WI38 (cell line): Measurements from ENCODE around the gene ZNF99.
"Not testable (repeated sequence)": the region's sequence is repeated elsewhere in the genome, so short reads cannot be mapped to it uniquely, and the experiment has no call there.

Source experiments
- H3K4me3 ChIP-seq: 2 replicates; pipeline ENCODE4 v1.5.1; 2011; ENCODE audit warnings: low read depth, mild to moderate bottlenecking, control low read depth, low read length
- TF ChIP-seq, protein P1 (sequence below): IDR thresholded peaks from 2 replicates; pipeline ENCODE4 v1.5.1; 2012; ENCODE audit warnings: low read depth, mild to moderate bottlenecking, control low read depth, low read length

ZNF99 gene

DNA sequence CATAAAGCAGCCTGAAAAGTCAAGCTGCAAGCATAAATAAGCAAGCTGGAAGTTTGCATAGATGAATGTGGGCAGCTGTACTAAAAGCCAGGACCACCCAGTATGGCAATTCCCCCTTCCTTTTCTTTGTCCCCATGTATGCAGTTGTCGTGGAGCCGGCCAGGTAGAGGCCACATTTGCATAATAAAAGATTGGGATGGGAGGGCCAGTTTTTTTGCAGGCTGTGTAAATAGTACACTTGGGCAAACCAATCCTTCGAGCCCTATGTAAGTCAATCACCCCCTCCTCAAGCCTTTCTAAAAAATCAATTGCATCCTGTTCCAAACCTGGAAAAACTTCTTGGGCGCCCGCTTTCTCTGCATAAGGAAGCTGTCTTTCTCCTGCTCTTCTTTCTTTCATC, 13.1 kb upstream of the ZNF99 start:
- TF ChIP-seq, protein P1, sequence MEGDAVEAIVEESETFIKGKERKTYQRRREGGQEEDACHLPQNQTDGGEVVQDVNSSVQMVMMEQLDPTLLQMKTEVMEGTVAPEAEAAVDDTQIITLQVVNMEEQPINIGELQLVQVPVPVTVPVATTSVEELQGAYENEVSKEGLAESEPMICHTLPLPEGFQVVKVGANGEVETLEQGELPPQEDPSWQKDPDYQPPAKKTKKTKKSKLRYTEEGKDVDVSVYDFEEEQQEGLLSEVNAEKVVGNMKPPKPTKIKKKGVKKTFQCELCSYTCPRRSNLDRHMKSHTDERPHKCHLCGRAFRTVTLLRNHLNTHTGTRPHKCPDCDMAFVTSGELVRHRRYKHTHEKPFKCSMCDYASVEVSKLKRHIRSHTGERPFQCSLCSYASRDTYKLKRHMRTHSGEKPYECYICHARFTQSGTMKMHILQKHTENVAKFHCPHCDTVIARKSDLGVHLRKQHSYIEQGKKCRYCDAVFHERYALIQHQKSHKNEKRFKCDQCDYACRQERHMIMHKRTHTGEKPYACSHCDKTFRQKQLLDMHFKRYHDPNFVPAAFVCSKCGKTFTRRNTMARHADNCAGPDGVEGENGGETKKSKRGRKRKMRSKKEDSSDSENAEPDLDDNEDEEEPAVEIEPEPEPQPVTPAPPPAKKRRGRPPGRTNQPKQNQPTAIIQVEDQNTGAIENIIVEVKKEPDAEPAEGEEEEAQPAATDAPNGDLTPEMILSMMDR = no peak
- H3K4me3 ChIP-seq = no peak overlapping the region

DNA sequence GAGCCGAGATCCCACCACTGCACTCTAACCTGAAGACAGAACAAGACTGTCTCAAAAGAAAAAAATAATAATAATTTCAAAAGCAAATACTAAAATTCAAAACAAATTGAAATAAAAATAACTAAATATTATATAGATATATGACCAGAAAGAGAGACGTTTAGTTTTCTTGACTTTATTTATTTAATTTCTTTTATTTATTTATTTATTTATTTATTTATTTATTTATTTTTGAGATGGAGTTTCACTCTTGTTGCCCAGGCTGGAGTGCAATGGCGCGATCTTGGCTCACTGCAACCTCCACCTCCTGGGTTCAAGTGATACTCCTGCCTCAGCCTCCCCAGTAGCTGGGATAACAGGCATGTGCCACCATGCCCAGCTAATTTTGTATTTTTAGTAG, 8.9 kb upstream of the ZNF99 start:
- H3K4me3 ChIP-seq = not testable (repeated sequence)

DNA sequence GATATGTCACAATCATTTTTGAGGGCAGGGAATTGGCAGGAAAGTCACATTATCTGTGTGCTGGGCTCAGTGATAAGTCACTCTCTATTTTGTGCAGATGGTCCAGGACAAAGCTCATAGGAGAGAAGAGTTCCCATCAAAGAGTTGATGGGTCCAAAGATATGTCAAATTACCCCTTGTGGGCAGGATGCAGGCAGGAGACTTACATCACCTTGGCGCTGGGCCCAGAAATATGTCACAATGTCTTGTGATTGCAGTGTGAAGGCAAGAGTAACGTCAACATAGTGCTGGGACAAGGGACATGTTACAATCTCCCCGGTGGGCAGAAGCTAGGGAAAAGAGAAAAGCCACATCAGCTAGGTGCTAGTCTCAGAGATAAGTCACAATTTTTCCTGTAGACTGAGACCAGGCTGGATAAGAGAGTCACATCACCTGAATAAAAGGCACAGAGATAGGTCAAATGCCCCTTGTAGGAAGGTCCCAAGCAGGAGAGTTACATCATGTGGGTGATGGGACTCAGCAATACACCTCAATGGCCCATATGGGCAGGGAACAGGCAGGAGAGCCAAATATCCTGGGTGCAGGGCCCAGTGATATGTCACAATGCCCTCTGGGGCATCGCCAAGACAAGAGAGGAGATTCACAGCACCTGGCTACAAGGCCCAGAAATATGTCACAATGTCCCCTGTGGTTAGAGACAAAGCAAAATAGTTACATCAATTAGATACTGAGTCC, 47.9 kb downstream of the ZNF99 start:
- no peak overlapping the region for H3K4me3 ChIP-seq
- TF ChIP-seq, protein P1 = no peak

DNA sequence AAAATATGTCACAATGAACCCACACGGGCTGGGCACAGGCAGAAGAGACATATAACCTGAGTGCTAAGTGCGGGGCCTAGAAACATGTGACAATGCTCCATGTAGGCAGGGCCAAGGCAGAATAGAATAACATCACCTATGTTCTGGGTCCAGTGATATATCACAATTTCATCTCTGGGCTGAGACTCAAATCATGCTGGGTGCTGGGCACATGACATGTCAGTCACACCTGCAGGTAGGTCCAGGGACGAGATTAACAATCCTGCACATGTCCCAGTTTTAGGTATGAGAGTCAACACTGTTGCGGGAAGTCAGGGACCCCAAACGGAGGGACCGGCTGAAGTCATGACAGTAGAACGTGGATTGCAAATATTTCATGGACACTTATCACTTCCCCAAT, 50.3 kb downstream of the ZNF99 start:
- H3K4me3 ChIP-seq = no peak overlapping the region

DNA sequence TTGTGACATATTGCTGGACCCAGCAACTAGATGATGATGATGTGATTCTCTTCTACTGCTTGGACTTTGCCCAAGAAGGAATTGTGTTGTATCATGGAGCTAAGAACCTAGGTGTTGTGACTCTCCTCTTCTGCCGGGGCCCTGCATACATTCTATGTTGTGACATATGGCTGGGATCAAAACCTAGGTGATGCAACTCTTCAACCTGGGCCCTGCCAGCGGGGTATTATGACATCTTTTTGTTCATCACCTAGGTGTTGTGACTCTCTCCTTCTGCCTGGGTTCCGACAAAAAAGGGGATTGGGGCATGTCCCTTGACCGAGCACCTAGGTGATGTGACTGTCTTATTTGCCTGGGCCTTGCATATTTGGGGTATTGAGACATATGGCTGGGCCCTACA, 55.7 kb downstream of the ZNF99 start:
- not testable (repeated sequence) for H3K4me3 ChIP-seq

More for the DNA sequence above, 50.3 kb downstream of the ZNF99 start:
- TF ChIP-seq, protein P1 = no peak

DNA sequence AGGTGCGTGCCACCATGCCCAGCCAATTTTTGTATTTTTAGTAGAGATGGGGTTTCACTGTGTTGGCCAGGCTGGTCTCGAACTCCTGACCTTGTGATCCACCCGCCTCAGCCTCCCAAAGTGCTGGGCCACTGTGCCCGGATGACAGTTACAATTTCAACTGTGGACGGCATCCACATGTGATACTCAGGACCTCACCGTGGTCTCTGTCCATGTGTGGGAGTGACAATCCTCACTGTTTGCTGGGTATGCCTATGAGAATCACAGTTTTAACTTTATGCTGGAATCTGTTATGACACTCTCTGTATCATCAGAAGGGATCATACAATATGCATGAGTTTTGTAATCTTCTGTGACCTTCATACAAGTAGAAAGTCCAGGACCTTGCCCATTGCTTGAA, 62.4 kb downstream of the ZNF99 start:
- not testable (repeated sequence) for H3K4me3 ChIP-seq

DNA sequence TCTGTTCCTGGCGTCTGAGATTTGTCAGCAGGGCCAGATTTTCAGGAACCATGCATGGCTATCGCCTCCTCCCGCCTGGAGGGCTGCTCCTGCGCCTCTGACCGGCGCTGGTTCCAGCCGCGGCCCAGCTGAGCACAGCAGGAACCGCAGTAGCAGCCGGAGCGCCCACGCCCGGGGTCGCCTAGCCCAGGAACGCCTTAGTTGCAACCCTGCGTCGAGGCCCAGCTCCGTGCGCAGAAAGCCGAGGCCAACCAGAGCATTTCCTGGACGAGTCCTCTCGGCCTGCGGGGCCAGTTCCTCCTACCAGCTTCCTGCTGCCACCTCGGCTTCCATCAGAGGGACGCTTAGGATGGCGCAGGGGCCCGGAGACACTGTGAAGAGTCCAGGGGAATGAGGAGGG, 75.0 kb downstream of the ZNF99 start:
- TF ChIP-seq, protein P1 = no peak
- no peak overlapping the region for H3K4me3 ChIP-seq

DNA sequence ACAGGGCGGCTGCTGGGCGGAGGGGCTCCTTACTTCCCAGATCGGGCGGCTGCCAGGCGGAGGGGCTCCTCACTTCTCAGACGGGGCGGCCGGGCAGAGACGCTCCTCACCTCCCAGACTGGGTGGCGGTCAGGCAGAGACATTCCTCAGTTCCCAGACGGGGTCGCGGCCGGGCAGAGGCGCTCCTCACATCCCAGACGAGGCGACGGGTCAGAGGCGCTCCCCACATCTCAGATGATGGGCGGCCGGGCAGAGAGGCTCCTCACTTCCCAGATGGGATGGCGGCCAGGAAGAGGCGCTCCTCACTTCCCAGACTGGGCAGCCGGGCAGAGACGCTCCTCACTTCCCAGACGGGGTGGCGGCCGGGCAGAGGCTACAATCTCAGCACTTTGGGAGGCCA, 80.9 kb downstream of the ZNF99 start:
- H3K4me3 ChIP-seq = not testable (repeated sequence)

DNA sequence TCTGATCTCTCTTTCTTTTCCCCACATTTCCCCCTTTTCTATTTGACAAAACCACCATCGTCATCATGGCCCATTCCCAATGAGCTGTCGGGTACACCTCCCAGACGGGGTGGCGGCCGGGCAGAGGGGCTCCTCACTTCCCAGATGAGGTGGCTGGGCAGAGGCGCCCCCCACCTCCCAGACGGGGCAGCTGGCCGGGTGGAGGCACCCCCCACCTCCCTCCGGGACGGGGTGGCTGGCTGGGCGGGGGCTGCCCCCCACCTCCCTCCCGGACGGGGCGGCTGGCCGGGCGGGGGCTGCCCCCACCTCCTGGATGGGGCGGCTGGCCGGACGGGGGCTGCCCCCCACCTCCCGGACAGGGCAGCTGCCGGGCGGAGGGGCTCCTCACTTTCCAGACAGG, 81.3 kb downstream of the ZNF99 start:
- not testable (repeated sequence) for H3K4me3 ChIP-seq
